ENCODE measurements around the gene KCNJ14. TPM values are rescaled to one million over a fixed set of nuclear protein-coding genes. Genes with fewer than 3 reads are reported as not detected.

Gene KCNJ14
- total and polyA plus RNA-seq, 2 experiments from 2014 or later, result 0.81 to 0.94 TPM

GRCh38 chr19:48415395-48415794, 40.0 kb upstream of the KCNJ14 start (continued):
- TF ChIP-seq ZNF462 (CRISPR knock-in tag; IDR thresholded peaks at IDR 0.05) (no peak), ETS1 (IDR thresholded peaks at IDR 0.05) (no peak), ZNF331 (CRISPR knock-in tag; IDR thresholded peaks at IDR 0.05; ENCODE audit: low read depth) (no peak), POLR2AphosphoS5 (IDR thresholded peaks at IDR 0.05; ENCODE audit: low read depth) (no peak)

- H3K36me3 Mint-ChIP-seq (ENCODE audit: low read depth), result peaks cover 12% of the 10 kb centered on the region
- Histone ChIP-seq H2AFZ (no peak overlapping the region), H3K79me2 (replicated peaks; ENCODE audit: insufficient read depth) (no peaks in the 10 kb centered on the region), H3K27ac (ENCODE audit: low read depth) (no peak overlapping the region), H3F3A (replicated peaks; ENCODE audit: low read depth) (peaks cover 10% of the 10 kb centered on the region; the same call in 1 of the 2 replicates), H3K9me2 (ENCODE audit: insufficient read depth) (no peaks in the 10 kb centered on the region), H3K4me2 (no peak overlapping the region), H3K4me3 (no peak overlapping the region), H4K20me1 (replicated peaks; ENCODE audit: insufficient read depth) (no peaks in the 10 kb centered on the region; the same call in 1 of the 2 replicates), H3K4me1 (ENCODE audit: insufficient read depth) (peaks cover 15% of the 10 kb centered on the region), H3K36me3 (ENCODE audit: insufficient read depth) (peaks cover 14% of the 10 kb centered on the region; the same call in 1 of the 2 replicates), H3K27me3 (ENCODE audit: insufficient read depth) (no peaks in the 10 kb centered on the region)
- no peak overlapping the region; the same call in 2 of the 3 replicates for H3K4me3 Mint-ChIP-seq
- DNase-seq (ENCODE audit: low spot score), result no peak
- no peaks in the 10 kb centered on the region for H3K9me3 Mint-ChIP-seq
- H3K27ac Mint-ChIP-seq, result no peak overlapping the region
- peak; percentile 6 for ATAC-seq
- peaks cover 23% of the 10 kb centered on the region for H3K27me3 Mint-ChIP-seq (ENCODE audit: insufficient read depth, low read depth, poor library complexity)
- peaks cover 24% of the 10 kb centered on the region; the same call in 2 of the 3 replicates for H3K4me1 Mint-ChIP-seq
- TF ChIP-seq REST (IDR thresholded peaks at IDR 0.05; ENCODE audit: unreplicated experiment) (no peak), ETS1 (IDR thresholded peaks at IDR 0.05) (no peak), EZH2 (IDR thresholded peaks at IDR 0.05; ENCODE audit: low read depth, unreplicated experiment) (no peak), EZH2phosphoT487 (IDR thresholded peaks at IDR 0.05; ENCODE audit: unreplicated experiment) (no peak)
Measured at GRCh38 chr19:48415806-48416221, 39.6 kb upstream of the KCNJ14 start.

All from GM23338 (cell line).